Dendritic cell treated with granulocyte-macrophage colony-stimulating factor and Interleukin-4, amounts not matched to agents 40 ng/mL and 50 ng/mL, for 4 days (primary cell): ENCODE data around the gene TIMP2.

ENCODE experiments used
- H3K27ac Mint-ChIP-seq: one replicate; pipeline ENCODE4 v1.8.0; 2022; ENCODE audit warnings: mild to moderate bottlenecking, mixed read lengths
- H3K27me3 Mint-ChIP-seq: one replicate; pipeline ENCODE4 v1.8.0; 2022; ENCODE audit warnings: mild to moderate bottlenecking, mixed read lengths
- H3K36me3 Mint-ChIP-seq: one replicate; pipeline ENCODE4 v1.8.0; 2022; ENCODE audit warnings: low read depth, mixed read lengths
- H3K4me1 Mint-ChIP-seq: one replicate; pipeline ENCODE4 v1.8.0; 2022; ENCODE audit warnings: low read depth, mixed read lengths
- H3K4me3 Mint-ChIP-seq: one replicate; pipeline ENCODE4 v1.8.0; 2022; ENCODE audit warnings: mild to moderate bottlenecking, moderate library complexity, mixed read lengths
- H3K9me3 Mint-ChIP-seq: one replicate; pipeline ENCODE4 v1.8.0; 2022; ENCODE audit warnings: mixed read lengths
- intact Hi-C: fragments of 100-400 bp; cut with micrococcal nuclease; formaldehyde crosslinking; loops from one replicate; pipeline ENCODE4 v1.15.0; 2022

Gene TIMP2

GRCh38 chr17:78804777-78805176, 120.4 kb downstream of the TIMP2 start:
- Mint-ChIP-seq H3K27ac (no peak overlapping the region), H3K36me3 (peaks cover 96% of the 10 kb centered on the region), H3K4me3 (no peak overlapping the region), H3K27me3 (no peaks in the 10 kb centered on the region), H3K4me1 (peaks cover 36% of the 10 kb centered on the region), H3K9me3 (no peaks in the 10 kb centered on the region)
- intact Hi-C loops = no loop called here

GRCh38 chr17:78803186-78803845, 121.9 kb downstream of the TIMP2 start:
- peak overlapping the region; percentile 47 for H3K27ac Mint-ChIP-seq
- peaks cover 96% of the 10 kb centered on the region for H3K36me3 Mint-ChIP-seq
- no peak overlapping the region for H3K4me3 Mint-ChIP-seq
- no peaks in the 10 kb centered on the region for H3K27me3 Mint-ChIP-seq
- intact Hi-C loops = no loop called here
- H3K4me1 Mint-ChIP-seq = peaks cover 46% of the 10 kb centered on the region
- H3K9me3 Mint-ChIP-seq = no peaks in the 10 kb centered on the region
